ENCODE measurements around the gene FOXP4.

GRCh38 chr6:41608443-41609151 lies 62.4 kb downstream of the FOXP4 start:
- TF ChIP-seq CTCF (IDR thresholded peaks at IDR 0.05) (no peak), POLR2AphosphoS5 (IDR thresholded peaks at IDR 0.05) (no peak)
